HepG2 (cell line): Measurements from ENCODE around the gene USP7. TPM values are rescaled to one million over a fixed set of nuclear protein-coding genes. Genes with fewer than 3 reads are reported as not detected.
A peak's percentile ranks its signal among the peaks of the same experiment; 100 is the strongest.

Experiments used
- ATF7-NPFF ChIP-seq: sonication (generic); formaldehyde crosslinking; IDR thresholded peaks from 2 replicates; pipeline ENCODE4 v1.8.1; 2023; ENCODE audit warnings: mild to moderate bottlenecking, low read depth, missing genetic modification reagents, moderate library complexity
- BCL6 ChIP-seq: IDR thresholded peaks from 2 replicates; pipeline ENCODE4 v1.6.1; 2016; ENCODE audit warnings: missing genetic modification reagents, missing compliant biosample characterization
- FOXO1 ChIP-seq: sonication (generic); formaldehyde crosslinking; IDR thresholded peaks from 2 replicates; pipeline ENCODE4 v1.4.0; 2020; ENCODE audit warnings: missing genetic modification reagents
- GATAD2A ChIP-seq: IDR thresholded peaks from 2 replicates; pipeline ENCODE4 v1.6.1; 2016
- HOXA3 ChIP-seq: sonication (generic); formaldehyde crosslinking; IDR thresholded peaks from 2 replicates; pipeline ENCODE4 v1.5.0; 2020; ENCODE audit warnings: missing genetic modification reagents
- JUND ChIP-seq: sonication (generic); formaldehyde crosslinking; IDR thresholded peaks from 2 replicates; pipeline ENCODE4 v1.8.0; 2022; ENCODE audit warnings: mild to moderate bottlenecking, missing genetic modification reagents
- KLF12 ChIP-seq: sonication (generic); formaldehyde crosslinking; IDR thresholded peaks from 2 replicates; pipeline ENCODE4 v1.4.0; 2020; ENCODE audit warnings: missing genetic modification reagents, borderline replicate concordance
- NR2F2 ChIP-seq: IDR thresholded peaks from 2 replicates; pipeline ENCODE4 v1.6.1; 2012; ENCODE audit warnings: low read depth, inconsistent platforms, borderline replicate concordance
- PRDM10 ChIP-seq: sonication (generic); formaldehyde crosslinking; IDR thresholded peaks from 2 replicates; pipeline ENCODE4 v1.4.0; 2020; ENCODE audit warnings: low read depth, missing genetic modification reagents
- TBP ChIP-seq: sonication (generic); formaldehyde crosslinking; IDR thresholded peaks from 2 replicates; pipeline ENCODE4 v1.5.0; 2020; ENCODE audit warnings: missing genetic modification reagents
- THAP11 ChIP-seq: IDR thresholded peaks from 2 replicates; pipeline ENCODE4 v1.6.1; 2016; ENCODE audit warnings: missing biosample characterization, missing genetic modification reagents
- ZFP91 ChIP-seq: sonication (generic); formaldehyde crosslinking; IDR thresholded peaks from 2 replicates; pipeline ENCODE4 v1.9.0; 2022; ENCODE audit warnings: missing genetic modification reagents, mild to moderate bottlenecking, borderline replicate concordance
- ZIK1 ChIP-seq: sonication (generic); formaldehyde crosslinking; IDR thresholded peaks from 2 replicates; pipeline ENCODE4 v1.5.0; 2020; ENCODE audit warnings: mild to moderate bottlenecking, low read depth, missing genetic modification reagents, borderline replicate concordance
- ZNF225 ChIP-seq: sonication (generic); formaldehyde crosslinking; IDR thresholded peaks from 2 replicates; pipeline ENCODE4 v1.4.0; 2020; ENCODE audit warnings: mild to moderate bottlenecking, missing genetic modification reagents
- ZNF24 ChIP-seq: fragments of 450-650 bp; IDR thresholded peaks from 2 replicates; pipeline ENCODE4 v1.6.1; 2017; ENCODE audit warnings: antibody characterized with exemption, mild to moderate bottlenecking
- ZNF3 ChIP-seq: IDR thresholded peaks from 2 replicates; pipeline ENCODE4 v1.7.0; 2017; ENCODE audit warnings: inconsistent platforms
- ZNF335 ChIP-seq: sonication (generic); formaldehyde crosslinking; IDR thresholded peaks from 2 replicates; pipeline ENCODE4 v1.4.0; 2020; ENCODE audit warnings: missing genetic modification reagents
- ZNF552 ChIP-seq: sonication (generic); formaldehyde crosslinking; IDR thresholded peaks from 2 replicates; pipeline ENCODE4 v1.9.0; 2022; ENCODE audit warnings: missing genetic modification reagents, mild to moderate bottlenecking, borderline replicate concordance
- ZNF629 ChIP-seq: sonication (generic); formaldehyde crosslinking; conservative IDR thresholded peaks from 2 replicates; pipeline ENCODE4 v1.5.0; 2020; ENCODE audit warnings: missing genetic modification reagents
- ZZZ3 ChIP-seq: sonication (generic); formaldehyde crosslinking; IDR thresholded peaks from 2 replicates; pipeline ENCODE4 v1.4.0; 2020; ENCODE audit warnings: missing genetic modification reagents, mild to moderate bottlenecking, borderline replicate concordance
- polyA plus RNA-seq, 8 experiments: library from polyadenylated mRNA; depleted of rRNA in 3 of 8; stranded (reverse) in 7 of 8; unstranded in 1 of 8; fragments of >200 nt; fragmentation: Illumina TruSeq in 4 of 8; extraction: Trizol in 4 of 8; gene quantifications; 2 replicates each; pipeline versions ENCODE4 v1.2.1 to v1.2.3, GENCODE V29; 2011 to 2016; ENCODE audit warnings: low read depth in 4 of 8, missing spikeins in 1 of 8, mixed read lengths in 1 of 8; ENCODE audit not compliant: insufficient read depth in 1 of 8
- total RNA-seq, 5 experiments: library from RNA; depleted of rRNA; stranded (reverse); fragments of >200 nt; fragmentation: Illumina TruSeq; extraction: Trizol; gene quantifications; 2 replicates each; pipeline ENCODE4 v1.2.3, GENCODE V29; 2016; ENCODE audit warnings: low read depth in 1 of 5
- TF ChIP-seq, protein P1 (sequence below): fragments of 450-650 bp; IDR thresholded peaks from 2 replicates; pipeline ENCODE4 v1.6.1; 2016
- TF ChIP-seq, protein P2 (sequence below): sonication (generic); formaldehyde crosslinking; IDR thresholded peaks from 2 replicates; pipeline ENCODE4 v1.4.0; 2020; ENCODE audit warnings: missing genetic modification reagents, mild to moderate bottlenecking, borderline replicate concordance

The USP7 gene
- total and polyA plus RNA-seq, 2 of the 13 experiments (the other 11 are each of a cell fraction or from before 2014, with no cell fraction given), result 52.5 to 173 TPM

DNA sequence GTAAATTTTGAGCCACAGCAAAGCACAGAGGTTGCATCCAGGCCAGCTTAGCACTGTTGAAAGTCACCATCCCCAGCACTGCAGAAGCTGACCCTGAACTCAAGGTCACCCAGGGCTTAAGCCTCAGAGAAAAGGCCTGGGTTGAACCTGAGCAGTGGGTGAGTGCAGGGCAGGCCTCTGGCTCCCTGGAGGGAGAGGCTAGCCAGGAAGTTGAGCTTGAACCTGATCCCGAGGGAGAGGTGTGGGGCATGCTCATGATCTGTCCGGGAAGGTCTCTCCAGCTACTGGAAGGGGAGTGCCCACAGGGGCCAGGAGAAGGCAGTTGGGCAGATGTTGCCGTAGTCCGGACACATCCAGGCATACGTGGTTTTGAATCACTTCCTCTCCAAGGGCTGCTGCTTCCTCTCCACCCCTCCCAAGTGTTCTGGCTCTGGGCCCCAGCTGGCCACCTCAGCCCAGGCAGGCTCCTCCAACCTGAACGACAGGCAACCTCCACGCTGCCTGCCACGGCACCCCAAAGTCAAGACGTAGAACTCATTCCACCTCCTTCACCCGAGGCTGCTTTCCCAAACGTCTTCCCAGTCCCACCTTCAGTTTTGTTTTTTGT, 113.3 kb downstream of the USP7 start (continued):
- TF ChIP-seq PRDM10 (CRISPR knock-in tag) (peak; percentile 89), ZNF552 (peak; percentile 85; the same call in 1 of the 2 replicates), ZNF225 (CRISPR knock-in tag) (0 out of 2 replicates have a peak, but pooled peaks have one; percentile 45), ZIK1 (CRISPR knock-in tag) (peak; percentile 86; the same call in 1 of the 2 replicates), FOXO1 (CRISPR knock-in tag) (peak; percentile 85), NR2F2 (peak; percentile 76), BCL6 (peak; percentile 97), TBP (peak; percentile 51; the same call in 1 of the 2 replicates), ZFP91 (peak; percentile 87), ZNF335 (CRISPR knock-in tag) (peak; percentile 89), GATAD2A (peak; percentile 92), THAP11 (CRISPR knock-in tag) (peak; percentile 74), ZNF24 (no peak), ZNF629 (CRISPR knock-in tag) (peak; percentile 89), JUND (CRISPR knock-in tag) (peak; percentile 52; the same call in 1 of the 2 replicates), ZNF3 (0 out of 2 replicates have a peak, but pooled peaks have one; percentile 46), ATF7-NPFF (CRISPR knock-in tag) (peak; percentile 83), HOXA3 (CRISPR knock-in tag) (peak; percentile 90), KLF12 (CRISPR knock-in tag) (peak; percentile 88), ZZZ3 (CRISPR knock-in tag) (peak; percentile 55; the same call in 1 of the 2 replicates)
- TF ChIP-seq, protein P1, sequence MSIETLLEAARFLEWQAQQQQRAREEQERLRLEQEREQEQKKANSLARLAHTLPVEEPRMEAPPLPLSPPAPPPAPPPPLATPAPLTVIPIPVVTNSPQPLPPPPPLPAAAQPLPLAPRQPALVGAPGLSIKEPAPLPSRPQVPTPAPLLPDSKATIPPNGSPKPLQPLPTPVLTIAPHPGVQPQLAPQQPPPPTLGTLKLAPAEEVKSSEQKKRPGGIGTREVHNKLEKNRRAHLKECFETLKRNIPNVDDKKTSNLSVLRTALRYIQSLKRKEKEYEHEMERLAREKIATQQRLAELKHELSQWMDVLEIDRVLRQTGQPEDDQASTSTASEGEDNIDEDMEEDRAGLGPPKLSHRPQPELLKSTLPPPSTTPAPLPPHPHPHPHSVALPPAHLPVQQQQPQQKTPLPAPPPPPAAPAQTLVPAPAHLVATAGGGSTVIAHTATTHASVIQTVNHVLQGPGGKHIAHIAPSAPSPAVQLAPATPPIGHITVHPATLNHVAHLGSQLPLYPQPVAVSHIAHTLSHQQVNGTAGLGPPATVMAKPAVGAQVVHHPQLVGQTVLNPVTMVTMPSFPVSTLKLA, result no peak
- TF ChIP-seq, protein P2, sequence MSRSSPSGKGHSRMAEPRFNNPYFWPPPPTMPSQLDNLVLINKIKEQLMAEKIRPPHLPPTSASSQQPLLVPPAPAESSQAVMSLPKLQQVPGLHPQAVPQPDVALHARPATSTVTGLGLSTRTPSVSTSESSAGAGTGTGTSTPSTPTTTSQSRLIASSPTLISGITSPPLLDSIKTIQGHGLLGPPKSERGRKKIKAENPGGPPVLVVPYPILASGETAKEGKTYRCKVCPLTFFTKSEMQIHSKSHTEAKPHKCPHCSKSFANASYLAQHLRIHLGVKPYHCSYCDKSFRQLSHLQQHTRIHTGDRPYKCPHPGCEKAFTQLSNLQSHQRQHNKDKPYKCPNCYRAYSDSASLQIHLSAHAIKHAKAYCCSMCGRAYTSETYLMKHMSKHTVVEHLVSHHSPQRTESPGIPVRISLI (CRISPR knock-in tag), result peak; percentile 70; the same call in 1 of the 2 replicates
